ENCODE data around the gene CFD. TPM values are rescaled to one million over a fixed set of nuclear protein-coding genes. Genes with fewer than 3 reads are reported as not detected.

Gene CFD
- polyA plus RNA-seq, 1 donor from 2014 or later: 5.3 TPM

DNA sequence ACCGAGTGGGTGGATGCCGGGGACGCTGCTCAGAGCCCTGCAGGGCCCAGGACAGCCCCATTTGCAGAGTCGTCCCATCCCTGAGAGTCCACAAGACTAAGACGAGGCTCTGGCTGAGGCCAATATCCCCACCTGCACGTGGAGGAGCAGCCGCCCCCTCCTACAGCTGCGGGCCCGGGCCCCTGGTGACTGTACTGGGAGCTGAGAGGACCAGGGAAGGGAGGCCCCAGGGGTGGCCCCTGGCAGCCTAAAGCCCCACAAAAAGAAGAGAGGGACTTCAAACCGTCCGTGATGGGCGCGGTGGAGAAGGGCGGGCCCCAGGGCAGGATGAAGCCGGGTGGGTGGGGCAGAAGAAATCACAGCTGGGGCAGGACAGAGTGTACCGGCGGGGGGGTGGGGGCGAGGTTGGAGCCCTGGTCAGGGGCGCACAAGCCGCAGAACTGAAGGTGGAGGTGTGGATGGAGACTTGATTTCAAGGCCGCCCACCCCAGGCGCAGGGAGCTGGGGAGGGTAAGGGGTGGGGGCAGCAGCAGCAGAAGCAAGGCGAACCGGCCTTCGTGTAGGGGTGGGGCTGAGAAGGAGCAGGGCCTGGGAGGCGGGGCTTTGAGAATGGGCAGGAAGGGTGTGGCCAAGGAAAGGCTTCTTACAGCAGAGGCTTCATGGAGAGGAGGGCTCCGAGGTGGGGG lies 12.9 kb downstream of the CFD start:
- TF ChIP-seq EP300 (conservative IDR thresholded peaks at IDR 0.05; ENCODE audit: poor library complexity, severe bottlenecking) (no peak), MXI1 (conservative IDR thresholded peaks at IDR 0.05; ENCODE audit: poor library complexity, severe bottlenecking) (no peak), RAD21 (conservative IDR thresholded peaks at IDR 0.05) (no peak), EZH2 (IDR thresholded peaks at IDR 0.05; ENCODE audit: borderline replicate concordance, insufficient read depth, low read length, poor library complexity, severe bottlenecking) (no peak), POLR2AphosphoS5 (IDR thresholded peaks at IDR 0.05) (no peak), REST (IDR thresholded peaks at IDR 0.05; ENCODE audit: borderline replicate concordance) (no peak), SMC3 (conservative IDR thresholded peaks at IDR 0.05; ENCODE audit: poor library complexity) (no peak), TAF1 (IDR thresholded peaks at IDR 0.05; ENCODE audit: low read depth) (no peak)
- TF ChIP-seq, protein P1, sequence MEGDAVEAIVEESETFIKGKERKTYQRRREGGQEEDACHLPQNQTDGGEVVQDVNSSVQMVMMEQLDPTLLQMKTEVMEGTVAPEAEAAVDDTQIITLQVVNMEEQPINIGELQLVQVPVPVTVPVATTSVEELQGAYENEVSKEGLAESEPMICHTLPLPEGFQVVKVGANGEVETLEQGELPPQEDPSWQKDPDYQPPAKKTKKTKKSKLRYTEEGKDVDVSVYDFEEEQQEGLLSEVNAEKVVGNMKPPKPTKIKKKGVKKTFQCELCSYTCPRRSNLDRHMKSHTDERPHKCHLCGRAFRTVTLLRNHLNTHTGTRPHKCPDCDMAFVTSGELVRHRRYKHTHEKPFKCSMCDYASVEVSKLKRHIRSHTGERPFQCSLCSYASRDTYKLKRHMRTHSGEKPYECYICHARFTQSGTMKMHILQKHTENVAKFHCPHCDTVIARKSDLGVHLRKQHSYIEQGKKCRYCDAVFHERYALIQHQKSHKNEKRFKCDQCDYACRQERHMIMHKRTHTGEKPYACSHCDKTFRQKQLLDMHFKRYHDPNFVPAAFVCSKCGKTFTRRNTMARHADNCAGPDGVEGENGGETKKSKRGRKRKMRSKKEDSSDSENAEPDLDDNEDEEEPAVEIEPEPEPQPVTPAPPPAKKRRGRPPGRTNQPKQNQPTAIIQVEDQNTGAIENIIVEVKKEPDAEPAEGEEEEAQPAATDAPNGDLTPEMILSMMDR (IDR thresholded peaks at IDR 0.05; ENCODE audit: poor library complexity, severe bottlenecking): no peak
- H3K4me2 ChIP-seq (ENCODE audit: low read length): no peak overlapping the region
- H3K27me3 ChIP-seq (ENCODE audit: insufficient read depth, low read depth, low read length): no peaks in the 10 kb centered on the region
- no peaks in the 10 kb centered on the region for H3F3A ChIP-seq (ENCODE audit: insufficient read depth, low read length, poor library complexity, severe bottlenecking)
- no peaks in the 10 kb centered on the region for H4K20me1 ChIP-seq (ENCODE audit: insufficient read depth)
- no peaks in the 10 kb centered on the region for H3K79me2 ChIP-seq (replicated peaks; ENCODE audit: insufficient read depth, low read length)
- H2AFZ ChIP-seq (ENCODE audit: low read depth, low read length): no peak overlapping the region
- no peak overlapping the region for H3K9ac ChIP-seq (ENCODE audit: low read length)
- no peaks in the 10 kb centered on the region for H3K36me3 ChIP-seq (ENCODE audit: insufficient read depth, low read length)
- H3K9me2 ChIP-seq (ENCODE audit: insufficient read depth, low read length): no peaks in the 10 kb centered on the region
- H3K27ac ChIP-seq (ENCODE audit: low read length): no peak overlapping the region
- no peaks in the 10 kb centered on the region for H3K9me3 ChIP-seq (ENCODE audit: low read length)
- no peak overlapping the region for H3K4me3 ChIP-seq (ENCODE audit: low read length)

DNA sequence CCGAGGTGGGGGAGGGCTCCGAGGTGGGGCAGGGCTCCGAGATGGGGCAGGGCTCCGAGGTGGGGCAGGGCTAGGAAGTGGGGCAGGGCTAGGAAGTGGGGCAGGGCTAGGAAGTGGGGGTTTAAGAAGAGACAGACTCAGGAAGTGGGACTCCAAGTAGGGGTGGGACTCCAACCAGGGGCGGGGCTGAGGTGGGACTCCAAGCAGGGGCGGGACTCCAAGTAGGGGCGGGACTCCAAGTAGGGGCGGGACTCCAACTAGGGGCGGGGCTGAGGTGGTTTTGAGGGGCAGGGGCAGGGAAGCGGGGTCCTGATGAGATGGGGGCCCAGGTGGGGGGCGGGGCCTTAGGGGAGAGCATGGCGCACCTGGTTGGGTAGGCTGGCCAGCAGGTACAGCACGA lies 13.6 kb downstream of the CFD start:
- H3F3A ChIP-seq (ENCODE audit: insufficient read depth, low read length, poor library complexity, severe bottlenecking): no peaks in the 10 kb centered on the region

More for the DNA sequence above, 13.6 kb downstream of the CFD start:
- no peaks in the 10 kb centered on the region for H3K36me3 ChIP-seq (ENCODE audit: insufficient read depth, low read length)
- H3K4me2 ChIP-seq (ENCODE audit: low read length): no peak overlapping the region
- no peaks in the 10 kb centered on the region for H3K9me2 ChIP-seq (ENCODE audit: insufficient read depth, low read length)
- no peaks in the 10 kb centered on the region for H3K79me2 ChIP-seq (replicated peaks; ENCODE audit: insufficient read depth, low read length)
- H3K4me3 ChIP-seq (ENCODE audit: low read length): no peak overlapping the region
- TF ChIP-seq RAD21 (conservative IDR thresholded peaks at IDR 0.05) (no peak), TAF1 (IDR thresholded peaks at IDR 0.05; ENCODE audit: low read depth) (no peak), POLR2AphosphoS5 (IDR thresholded peaks at IDR 0.05) (no peak), REST (IDR thresholded peaks at IDR 0.05; ENCODE audit: borderline replicate concordance) (no peak), MXI1 (conservative IDR thresholded peaks at IDR 0.05; ENCODE audit: poor library complexity, severe bottlenecking) (no peak)
- TF ChIP-seq, protein P1 (IDR thresholded peaks at IDR 0.05; ENCODE audit: poor library complexity, severe bottlenecking): no peak
- no peak overlapping the region for H2AFZ ChIP-seq (ENCODE audit: low read depth, low read length)
- H3K9me3 ChIP-seq (ENCODE audit: low read length): no peaks in the 10 kb centered on the region
- H3K27me3 ChIP-seq (ENCODE audit: insufficient read depth, low read depth, low read length): no peaks in the 10 kb centered on the region
- no peaks in the 10 kb centered on the region for H4K20me1 ChIP-seq (ENCODE audit: insufficient read depth)
- H3K27ac ChIP-seq (ENCODE audit: low read length): no peak overlapping the region
- no peak overlapping the region for H3K9ac ChIP-seq (ENCODE audit: low read length)
